SK-N-SH (cell line): ENCODE measurements around the gene CPAMD8.

Source experiments
- CTCF ChIP-seq: fragments of 200-600 bp; sonication (generic); IDR thresholded peaks from 2 replicates; pipeline ENCODE4 v1.6.1; 2017; ENCODE audit warnings: antibody characterized with exemption, mild to moderate bottlenecking, moderate library complexity
- EP300 ChIP-seq, 2 experiments: IDR thresholded peaks; 2 replicates each; pipeline versions ENCODE4 v1.4.0 to v1.6.1; 2012; ENCODE audit warnings: borderline replicate concordance in 1 of 2, low read depth in 1 of 2, low read length in 1 of 2
- EZH2phosphoT487 ChIP-seq: fragments of 200-600 bp; sonication (generic); IDR thresholded peaks from 2 replicates; pipeline ENCODE4 v1.6.1; 2017; ENCODE audit warnings: low read depth, mixed run types, mild to moderate bottlenecking, antibody characterized with exemption, moderate library complexity, borderline replicate concordance
- GABPA ChIP-seq: IDR thresholded peaks from 2 replicates; pipeline ENCODE4 v1.4.0; 2012; ENCODE audit warnings: low read depth, mild to moderate bottlenecking
- MAX ChIP-seq: IDR thresholded peaks from 2 replicates; pipeline ENCODE4 v1.4.0; 2012; ENCODE audit warnings: low read depth
- MXI1 ChIP-seq: IDR thresholded peaks from 2 replicates; pipeline ENCODE4 v1.6.1; 2012; ENCODE audit warnings: mild to moderate bottlenecking, low read depth, low read length, improper control_type of control experiment
- POLR2AphosphoS5 ChIP-seq: IDR thresholded peaks from 2 replicates; pipeline ENCODE4 v1.6.1; 2012; ENCODE audit warnings: low read depth, low read length
- REST ChIP-seq: IDR thresholded peaks from 2 replicates; pipeline ENCODE4 v1.6.1; 2012; ENCODE audit warnings: mild to moderate bottlenecking, low read depth, low read length, moderate library complexity
- RXRA ChIP-seq: IDR thresholded peaks from 2 replicates; pipeline ENCODE4 v1.4.0; 2012; ENCODE audit warnings: low read depth, mild to moderate bottlenecking, borderline replicate concordance
- YY1 ChIP-seq: IDR thresholded peaks from 2 replicates; pipeline ENCODE4 v1.4.0; 2012; ENCODE audit warnings: low read depth, mild to moderate bottlenecking

GRCh38 chr19:16849168-16849567, 177.4 kb downstream of the CPAMD8 start:
- TF ChIP-seq EP300 (IDR thresholded peaks at IDR 0.05; ENCODE audit: borderline replicate concordance in 1 of 2, low read depth in 1 of 2, low read length in 1 of 2) (no peak), CTCF (no peak), EZH2phosphoT487 (no peak), POLR2AphosphoS5 (no peak), GABPA (no peak), MXI1 (no peak), YY1 (no peak), MAX (no peak), REST (no peak), RXRA (no peak)
